Activated T-cell treated with anti-CD3 and anti-CD28 coated beads, Interleukin-2, amount 50 U/mL, for 4 hours (primary cell): Measurements from ENCODE around the gene PLA2G15. TPM values are rescaled to one million over a fixed set of nuclear protein-coding genes. Genes with fewer than 3 reads are reported as not detected.
A peak's percentile ranks its signal among the peaks of the same experiment; 100 is the strongest.

Source experiments
- ATAC-seq, 2 donors: fragments of 200-7000 bp; cut with Tn5 transposase; one replicate each; pipeline ENCODE4 v1.10.0; 2021
- DNase-seq: peaks from one replicate; pipeline ENCODE4 v3.0.0-alpha.2; 2020
- H3K27me3 Mint-ChIP-seq: one replicate; pipeline ENCODE4 v1.8.0; 2021; ENCODE audit warnings: low read depth, mixed read lengths
- H3K36me3 Mint-ChIP-seq: one replicate; pipeline ENCODE4 v1.8.0; 2022; ENCODE audit warnings: mixed read lengths; ENCODE audit not compliant: insufficient read depth
- H3K4me1 Mint-ChIP-seq: one replicate; pipeline ENCODE4 v1.8.0; 2021; ENCODE audit warnings: low read depth, mixed read lengths
- H3K4me3 Mint-ChIP-seq: one replicate; pipeline ENCODE4 v1.8.0; 2021; ENCODE audit warnings: mild to moderate bottlenecking, moderate library complexity, mixed read lengths
- H3K9me3 Mint-ChIP-seq: one replicate; pipeline ENCODE4 v1.8.0; 2021; ENCODE audit warnings: mixed read lengths
- total RNA-seq, 3 donors: library from RNA; stranded (reverse); gene quantifications; one replicate each; pipeline ENCODE4 v1.2.1, GENCODE V29; 2021

PLA2G15 gene, protein sequence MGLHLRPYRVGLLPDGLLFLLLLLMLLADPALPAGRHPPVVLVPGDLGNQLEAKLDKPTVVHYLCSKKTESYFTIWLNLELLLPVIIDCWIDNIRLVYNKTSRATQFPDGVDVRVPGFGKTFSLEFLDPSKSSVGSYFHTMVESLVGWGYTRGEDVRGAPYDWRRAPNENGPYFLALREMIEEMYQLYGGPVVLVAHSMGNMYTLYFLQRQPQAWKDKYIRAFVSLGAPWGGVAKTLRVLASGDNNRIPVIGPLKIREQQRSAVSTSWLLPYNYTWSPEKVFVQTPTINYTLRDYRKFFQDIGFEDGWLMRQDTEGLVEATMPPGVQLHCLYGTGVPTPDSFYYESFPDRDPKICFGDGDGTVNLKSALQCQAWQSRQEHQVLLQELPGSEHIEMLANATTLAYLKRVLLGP
- 10 to 100 TPM in 1 of 3 donors, 1 to 10 TPM in 2; 7.4 to 11.0 (median 7.9) TPM for total RNA-seq

- peaks cover 18% of the 10 kb centered on the region for H3K4me1 Mint-ChIP-seq
- H3K36me3 Mint-ChIP-seq, result peaks cover 3% of the 10 kb centered on the region
- ATAC-seq, result peak; percentile 95 to 98
- peak; percentile 97 for DNase-seq
- no peaks in the 10 kb centered on the region for H3K9me3 Mint-ChIP-seq
- peak within 1 kb of the TSS; percentile 87 for H3K4me3 Mint-ChIP-seq
- H3K27me3 Mint-ChIP-seq, result no peaks in the 10 kb centered on the region
Measured at GRCh38 chr16:68244903-68245853, at the start of gene PLA2G15. Gene PLA2G15 (plus strand): TSS chr16:68245373. CDS start chr16:68245427, 54 bp downstream.

GRCh38 chr16:68197250-68197649 is 47.9 kb upstream of the PLA2G15 start:
- no peak overlapping the region for H3K4me3 Mint-ChIP-seq
- H3K36me3 Mint-ChIP-seq, result peaks cover 6% of the 10 kb centered on the region
- ATAC-seq (no peak), DNase-seq (no peak)
- no peaks in the 10 kb centered on the region for H3K27me3 Mint-ChIP-seq
- peaks cover 11% of the 10 kb centered on the region for H3K4me1 Mint-ChIP-seq
- H3K9me3 Mint-ChIP-seq, result no peaks in the 10 kb centered on the region

- H3K36me3 Mint-ChIP-seq, result peaks cover 4% of the 10 kb centered on the region
- DNase-seq, result no peak
- no peaks in the 10 kb centered on the region for H3K27me3 Mint-ChIP-seq
- H3K4me3 Mint-ChIP-seq, result no peak overlapping the region
- no peaks in the 10 kb centered on the region for H3K9me3 Mint-ChIP-seq
- ATAC-seq, result peak; percentile 79 to 81
- H3K4me1 Mint-ChIP-seq, result peaks cover 13% of the 10 kb centered on the region
Measured at GRCh38 chr16:68200088-68200783, 44.9 kb upstream of the PLA2G15 start.

- DNase-seq, result no peak
Measured at GRCh38 chr16:68202091-68202519, 43.1 kb upstream of the PLA2G15 start.

DNA sequence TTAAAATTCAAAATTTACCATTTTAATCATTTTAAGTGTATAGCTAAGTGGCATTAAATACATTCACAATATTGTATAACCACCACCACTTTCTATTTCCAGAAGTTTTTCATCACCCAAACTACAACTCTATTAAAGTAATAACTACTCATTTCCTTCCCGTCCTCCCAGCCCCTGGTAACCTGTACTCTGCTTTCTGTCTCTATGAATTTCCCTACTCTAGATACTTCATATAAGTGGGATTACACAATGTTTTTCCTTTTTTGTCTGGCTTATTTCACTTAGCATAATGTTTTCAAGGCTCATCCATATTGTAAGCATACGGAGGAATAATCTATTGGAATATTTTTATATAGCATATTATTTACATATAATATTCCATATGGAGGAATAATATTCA is 38.9 kb upstream of the PLA2G15 start:
- no peak for ATAC-seq
- peaks cover 2% of the 10 kb centered on the region for H3K36me3 Mint-ChIP-seq
- H3K27me3 Mint-ChIP-seq, result no peaks in the 10 kb centered on the region
- H3K4me1 Mint-ChIP-seq, result peaks cover 27% of the 10 kb centered on the region
- H3K4me3 Mint-ChIP-seq, result no peak overlapping the region
- no peak for DNase-seq
- H3K9me3 Mint-ChIP-seq, result no peaks in the 10 kb centered on the region

More at GRCh38 chr16:68202091-68202519, 43.1 kb upstream of the PLA2G15 start:
- Mint-ChIP-seq H3K36me3 (peaks cover 4% of the 10 kb centered on the region), H3K9me3 (no peaks in the 10 kb centered on the region), H3K27me3 (no peaks in the 10 kb centered on the region), H3K4me1 (peaks cover 15% of the 10 kb centered on the region), H3K4me3 (no peak overlapping the region)
- ATAC-seq, result no peak

DNA sequence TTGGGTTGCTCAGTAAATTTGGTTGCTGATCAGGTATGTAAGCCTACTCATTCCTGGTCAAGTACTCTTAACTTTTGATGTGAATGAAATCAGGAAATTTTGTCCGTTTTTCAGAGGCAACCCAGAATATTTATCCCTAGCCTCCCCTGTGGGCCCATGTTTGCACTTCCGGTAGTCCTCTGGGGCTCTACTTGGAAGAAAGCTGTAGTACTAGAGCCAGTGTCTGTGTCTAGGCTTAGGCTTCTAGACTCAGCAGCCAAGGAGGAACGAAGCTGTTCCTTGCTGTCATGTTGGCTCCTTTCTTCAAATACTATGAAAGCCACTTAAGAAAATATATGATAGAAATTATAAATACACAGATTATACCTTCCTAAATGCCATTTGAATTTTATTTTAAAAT is 30.4 kb upstream of the PLA2G15 start:
- Mint-ChIP-seq H3K9me3 (no peaks in the 10 kb centered on the region), H3K4me3 (no peak overlapping the region), H3K27me3 (no peaks in the 10 kb centered on the region), H3K36me3 (peaks cover 5% of the 10 kb centered on the region), H3K4me1 (peaks cover 34% of the 10 kb centered on the region)
- ATAC-seq (no peak), DNase-seq (no peak)

DNA sequence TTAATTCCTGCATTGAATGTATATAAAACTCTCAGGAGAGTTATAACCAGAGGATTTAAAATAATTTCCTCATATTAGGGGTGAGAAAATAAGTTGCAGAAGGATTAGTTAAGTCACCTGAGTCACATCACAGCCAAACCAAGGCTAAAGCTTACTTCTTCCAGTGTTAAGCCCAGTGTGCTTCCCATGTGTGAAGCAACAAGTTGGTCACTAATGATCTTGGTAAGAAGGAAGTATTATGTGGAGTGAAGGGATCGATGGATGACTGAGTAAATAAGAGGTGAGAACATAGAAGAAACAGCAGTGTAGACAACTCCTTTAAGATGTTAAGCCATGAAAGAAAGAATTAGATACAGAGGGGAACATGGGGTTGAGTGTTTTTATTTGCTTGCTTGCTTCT is 29.9 kb upstream of the PLA2G15 start:
- H3K36me3 Mint-ChIP-seq, result peaks cover 5% of the 10 kb centered on the region

DNA sequence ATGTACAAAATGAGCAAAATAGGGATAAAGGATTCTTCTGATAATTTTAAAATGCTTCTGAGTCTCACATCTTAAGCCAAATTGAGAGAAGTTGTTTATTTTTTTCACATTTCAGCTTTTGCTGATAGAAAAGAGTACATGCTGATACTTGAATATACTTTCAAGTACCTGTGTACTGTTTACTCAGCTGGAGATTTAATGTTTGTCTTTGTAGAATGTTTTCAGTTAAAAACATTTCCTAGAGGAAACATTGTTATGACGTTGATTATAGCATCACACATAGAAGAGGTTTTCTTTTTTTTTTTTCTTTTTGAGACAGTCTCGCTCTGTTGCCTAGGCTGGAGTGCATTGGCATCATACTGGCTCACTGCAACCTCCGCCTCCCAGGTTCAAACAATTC is 28.9 kb upstream of the PLA2G15 start:
- no peaks in the 10 kb centered on the region for H3K9me3 Mint-ChIP-seq
- H3K36me3 Mint-ChIP-seq, result peaks cover 8% of the 10 kb centered on the region

More for the DNA sequence above, 29.9 kb upstream of the PLA2G15 start:
- Mint-ChIP-seq H3K9me3 (no peaks in the 10 kb centered on the region), H3K27me3 (no peaks in the 10 kb centered on the region), H3K4me1 (peaks cover 32% of the 10 kb centered on the region), H3K4me3 (no peak overlapping the region)
- DNase-seq (no peak), ATAC-seq (no peak)

GRCh38 chr16:68217506-68217905 is 27.7 kb upstream of the PLA2G15 start:
- no peak for DNase-seq
- Mint-ChIP-seq H3K4me1 (peaks cover 11% of the 10 kb centered on the region), H3K4me3 (no peak overlapping the region), H3K36me3 (peaks cover 13% of the 10 kb centered on the region), H3K9me3 (no peaks in the 10 kb centered on the region), H3K27me3 (no peaks in the 10 kb centered on the region)
- ATAC-seq, result no peak

More for the DNA sequence above, 28.9 kb upstream of the PLA2G15 start:
- no peaks in the 10 kb centered on the region for H3K27me3 Mint-ChIP-seq
- ATAC-seq, result no peak
- DNase-seq, result no peak
- H3K4me1 Mint-ChIP-seq, result peaks cover 22% of the 10 kb centered on the region
- no peak overlapping the region for H3K4me3 Mint-ChIP-seq

GRCh38 chr16:68219725-68220351 is 25.3 kb upstream of the PLA2G15 start:
- no peaks in the 10 kb centered on the region for H3K9me3 Mint-ChIP-seq
- H3K4me1 Mint-ChIP-seq, result peaks cover 5% of the 10 kb centered on the region
- no peak overlapping the region for H3K4me3 Mint-ChIP-seq
- no peak for ATAC-seq
- no peak for DNase-seq
- H3K36me3 Mint-ChIP-seq, result peaks cover 13% of the 10 kb centered on the region
- no peaks in the 10 kb centered on the region for H3K27me3 Mint-ChIP-seq

- ATAC-seq, result no peak
- no peak overlapping the region for H3K4me3 Mint-ChIP-seq
Measured at GRCh38 chr16:68223072-68223471, 22.1 kb upstream of the PLA2G15 start.

GRCh38 chr16:68226116-68226515 is 19.1 kb upstream of the PLA2G15 start:
- ATAC-seq, result no peak
- no peaks in the 10 kb centered on the region for H3K27me3 Mint-ChIP-seq
- peaks cover 33% of the 10 kb centered on the region for H3K4me1 Mint-ChIP-seq
- no peak for DNase-seq
- no peak overlapping the region for H3K4me3 Mint-ChIP-seq
- peaks cover 8% of the 10 kb centered on the region for H3K36me3 Mint-ChIP-seq
- no peaks in the 10 kb centered on the region for H3K9me3 Mint-ChIP-seq

More at GRCh38 chr16:68223072-68223471, 22.1 kb upstream of the PLA2G15 start:
- Mint-ChIP-seq H3K4me1 (peaks cover 26% of the 10 kb centered on the region), H3K9me3 (no peaks in the 10 kb centered on the region), H3K27me3 (no peaks in the 10 kb centered on the region), H3K36me3 (peaks cover 10% of the 10 kb centered on the region)
- DNase-seq, result no peak

- Mint-ChIP-seq H3K36me3 (peaks cover 2% of the 10 kb centered on the region), H3K4me3 (no peak overlapping the region), H3K27me3 (no peaks in the 10 kb centered on the region), H3K9me3 (no peaks in the 10 kb centered on the region), H3K4me1 (peaks cover 33% of the 10 kb centered on the region)
- no peak for DNase-seq
- ATAC-seq, result peak; percentile 54 to 56
Measured at GRCh38 chr16:68227183-68227793, 17.9 kb upstream of the PLA2G15 start.
